Esophagus muscularis mucosa (tissue), 4 donors: ENCODE measurements around the gene PBXIP1. TPM values are rescaled to one million over a fixed set of nuclear protein-coding genes. Genes with fewer than 3 reads are reported as not detected.
"Not testable (repeated sequence)": the region's sequence is repeated elsewhere in the genome, so short reads cannot be mapped to it uniquely, and the experiment has no call there.

Experiments used
- DNase-seq: peaks from one replicate; pipeline ENCODE4 v3.0.0-alpha.2; 2017; ENCODE audit errors: extremely low spot score
- H3K27ac ChIP-seq, 4 donors: fragments of 200-600 bp; sonication (generic); replicated peaks in 1 of 4; 1 replicate in 3 of 4; 2 replicates in 1 of 4; pipeline ENCODE4 v1.5.1; 2016 to 2019; ENCODE audit warnings: mild to moderate bottlenecking in 1 of 4
- H3K27me3 ChIP-seq, 4 donors: fragments of 200-600 bp; sonication (generic); one replicate each; pipeline versions ENCODE4 v1.5.1 to v1.6.0; 2016 to 2019
- H3K36me3 ChIP-seq, 4 donors: fragments of 200-600 bp; sonication (generic); one replicate each; pipeline ENCODE4 v1.5.1; 2016 to 2019
- H3K4me1 ChIP-seq, 4 donors: fragments of 200-600 bp; sonication (generic); one replicate each; pipeline ENCODE4 v1.5.1; 2016 to 2019
- H3K4me3 ChIP-seq, 4 donors: fragments of 200-600 bp; sonication (generic); 1 replicate in 2 of 4; 2 replicates in 2 of 4; pipeline ENCODE4 v1.5.1; 2016 to 2019; ENCODE audit warnings: mild to moderate bottlenecking in 4 of 4, moderate library complexity in 1 of 4
- H3K9me3 ChIP-seq, 4 donors: fragments of 200-600 bp; sonication (generic); 1 replicate in 3 of 4; 2 replicates in 1 of 4; pipeline ENCODE4 v1.5.1; 2016 to 2019
- EP300 ChIP-seq: sonication (generic); formaldehyde crosslinking; IDR thresholded peaks from one replicate; pipeline ENCODE4 v1.6.1; 2017; ENCODE audit warnings: antibody characterized with exemption
- POLR2A ChIP-seq: fragments of 450-650 bp; IDR thresholded peaks from one replicate; pipeline ENCODE4 v1.6.1; 2017; ENCODE audit warnings: antibody characterized with exemption, moderate library complexity, mild to moderate bottlenecking, low read depth
- POLR2AphosphoS5 ChIP-seq, 2 donors: sonication (generic); formaldehyde crosslinking; IDR thresholded peaks; one replicate each; pipeline ENCODE4 v1.6.1; 2017; ENCODE audit warnings: antibody characterized with exemption in 2 of 2
- WGBS: methylation state at CpG from one replicate; pipeline ENCODE4 v1.1.5; 2018; 5-methylcytosine and 5-hydroxymethylcytosine counted together
- intact Hi-C: fragments of 100-400 bp; cut with DNase I; formaldehyde crosslinking; loops from one replicate; pipeline ENCODE4 v1.15.1; 2023
- total RNA-seq, 4 donors: library from RNA; depleted of rRNA; stranded (reverse); fragments of >200 nt; gene quantifications; one replicate each; pipeline versions ENCODE4 v1.1.0 to v1.2.1, GENCODE V29; 2016
- TF ChIP-seq, protein P1 (sequence below), 3 experiments: fragments of 200-600 bp in 2 of 3; fragments of 450-650 bp in 1 of 3; sonication (generic) in 2 of 3; IDR thresholded peaks; one replicate each; pipeline ENCODE4 v1.5.1; 2017 to 2019; ENCODE audit warnings: antibody characterized with exemption in 3 of 3, mild to moderate bottlenecking in 2 of 3, moderate library complexity in 1 of 3

Gene PBXIP1
- total RNA-seq, 4 donors from 2014 or later, result 192 to 309 (median 238) TPM

DNA sequence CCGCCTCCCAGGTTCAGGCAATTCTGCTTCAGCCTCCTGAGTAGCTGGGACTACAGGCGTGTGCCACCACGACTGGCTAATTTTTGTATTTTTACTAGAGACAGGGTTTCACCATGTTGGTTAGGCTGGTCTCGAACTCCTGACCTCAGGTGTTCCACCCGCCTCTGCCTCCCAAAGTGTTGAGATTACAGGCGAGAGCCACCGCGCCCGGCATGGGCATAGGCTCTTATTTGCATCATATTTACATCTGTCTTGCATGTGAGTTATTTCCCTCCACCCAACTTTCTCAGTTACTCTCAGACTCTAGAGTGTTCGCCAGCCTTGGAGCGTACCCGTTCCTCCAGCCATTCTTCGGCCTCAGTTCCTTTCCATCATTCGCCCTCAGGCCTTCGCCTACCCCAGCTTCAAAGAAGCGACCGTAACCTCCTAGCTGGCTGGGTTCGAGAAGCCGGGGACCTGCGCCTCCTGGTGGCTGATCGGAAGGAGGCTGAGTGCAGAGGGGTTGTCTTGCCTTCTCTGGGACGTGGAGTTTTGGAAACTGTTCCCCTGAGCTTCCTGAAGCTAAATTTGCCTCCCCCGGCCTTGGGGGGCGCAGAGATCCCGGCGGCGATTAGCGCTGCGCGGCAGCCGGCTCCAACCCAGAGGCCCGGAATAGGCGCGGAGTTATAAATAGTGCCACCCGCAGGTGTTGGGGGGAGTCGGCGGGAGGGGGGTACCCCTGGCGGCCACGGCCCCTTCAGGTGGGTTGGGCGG is 43.1 kb upstream of the PBXIP1 start:
- 24% methylated on average over 19 of the region's 40 CpGs for WGBS
- Histone ChIP-seq H3K27ac (peak overlapping the region; percentile 97 to 99 (median 98)), H3K9me3 (no peaks in the 10 kb centered on the region), H3K36me3 (no peaks in the 10 kb centered on the region), H3K4me1 (peaks cover 17 to 41% (median 36%) of the 10 kb centered on the region in 4 donors), H3K4me3 (peak overlapping the region; percentile 80 to 97 (median 92)), H3K27me3 (no peaks in the 10 kb centered on the region)
- intact Hi-C loops, result loop anchor here (5.0 kb wide), 1 partner anchor 37 kb away; the partner anchor contains the start of gene PYGO2
- TF ChIP-seq POLR2A (no peak), POLR2AphosphoS5 (IDR thresholded peaks at IDR 0.05) (peak; percentile 21 to 55), EP300 (no peak)
- TF ChIP-seq, protein P1, sequence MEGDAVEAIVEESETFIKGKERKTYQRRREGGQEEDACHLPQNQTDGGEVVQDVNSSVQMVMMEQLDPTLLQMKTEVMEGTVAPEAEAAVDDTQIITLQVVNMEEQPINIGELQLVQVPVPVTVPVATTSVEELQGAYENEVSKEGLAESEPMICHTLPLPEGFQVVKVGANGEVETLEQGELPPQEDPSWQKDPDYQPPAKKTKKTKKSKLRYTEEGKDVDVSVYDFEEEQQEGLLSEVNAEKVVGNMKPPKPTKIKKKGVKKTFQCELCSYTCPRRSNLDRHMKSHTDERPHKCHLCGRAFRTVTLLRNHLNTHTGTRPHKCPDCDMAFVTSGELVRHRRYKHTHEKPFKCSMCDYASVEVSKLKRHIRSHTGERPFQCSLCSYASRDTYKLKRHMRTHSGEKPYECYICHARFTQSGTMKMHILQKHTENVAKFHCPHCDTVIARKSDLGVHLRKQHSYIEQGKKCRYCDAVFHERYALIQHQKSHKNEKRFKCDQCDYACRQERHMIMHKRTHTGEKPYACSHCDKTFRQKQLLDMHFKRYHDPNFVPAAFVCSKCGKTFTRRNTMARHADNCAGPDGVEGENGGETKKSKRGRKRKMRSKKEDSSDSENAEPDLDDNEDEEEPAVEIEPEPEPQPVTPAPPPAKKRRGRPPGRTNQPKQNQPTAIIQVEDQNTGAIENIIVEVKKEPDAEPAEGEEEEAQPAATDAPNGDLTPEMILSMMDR (IDR thresholded peaks at IDR 0.05), result peak; percentile 67 to 85 (median 78)
- no peak for DNase-seq

GRCh38 chr1:154998201-154998780 is 42.4 kb upstream of the PBXIP1 start:
- no peak for DNase-seq
- Histone ChIP-seq H3K36me3 (peaks cover 0 to under 1% (median 0%) of the 10 kb centered on the region in 4 donors), H3K27me3 (no peaks in the 10 kb centered on the region), H3K27ac (peak overlapping the region in 3 of 4 donors; percentile 97 to 99 (median 98)), H3K9me3 (no peaks in the 10 kb centered on the region), H3K4me3 (no peak overlapping the region), H3K4me1 (peaks cover 17 to 36% (median 33%) of the 10 kb centered on the region in 4 donors)
- TF ChIP-seq EP300, result no peak
- TF ChIP-seq POLR2AphosphoS5 (IDR thresholded peaks at IDR 0.05), result no peak
- no peak for TF ChIP-seq POLR2A
- TF ChIP-seq, protein P1 (IDR thresholded peaks at IDR 0.05), result no peak
- intact Hi-C loops, result loop anchor here (5.0 kb wide), 1 partner anchor 36 kb away; the partner anchor contains the start of gene PYGO2
- 77% methylated on average over 12 of the region's 16 CpGs for WGBS

DNA sequence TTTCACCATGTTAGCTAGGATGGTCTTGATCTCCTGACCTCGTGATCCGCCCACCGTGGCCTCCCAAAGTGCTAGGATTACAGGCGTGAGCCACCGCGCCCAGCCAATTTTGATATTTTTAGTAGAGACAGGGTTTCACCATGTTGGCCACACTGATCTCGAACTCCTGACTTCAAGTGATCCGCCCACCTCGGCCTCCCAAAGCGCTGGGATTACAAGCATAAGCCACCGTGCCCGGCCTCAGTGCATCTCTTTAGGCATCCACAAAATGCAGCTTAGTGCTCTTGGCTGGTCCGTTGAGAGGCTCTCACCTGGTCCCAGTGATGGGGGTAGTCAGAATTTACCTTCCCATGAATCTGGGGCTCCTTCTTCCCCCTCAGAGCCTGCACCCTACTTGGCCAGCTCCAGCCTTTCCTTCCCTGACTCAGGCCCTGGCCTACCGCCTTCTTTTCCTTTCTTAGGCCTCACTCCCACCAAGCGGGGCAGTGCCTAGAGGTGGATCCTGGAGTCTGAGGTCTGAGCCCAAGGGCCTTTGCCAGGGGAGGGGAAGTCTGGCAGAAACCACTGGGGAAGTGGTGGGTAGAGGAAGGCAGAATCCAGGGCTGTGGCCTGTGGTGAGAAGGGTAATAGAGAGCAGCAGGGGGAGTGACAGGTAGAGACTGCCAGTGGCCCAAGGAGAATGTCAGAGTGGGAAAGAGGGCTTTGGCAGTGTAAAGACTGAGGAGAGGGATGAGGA is 41.2 kb upstream of the PBXIP1 start:
- Histone ChIP-seq H3K27me3 (no peaks in the 10 kb centered on the region), H3K27ac (no peak overlapping the region), H3K4me1 (peaks cover 17 to 36% (median 33%) of the 10 kb centered on the region in 4 donors), H3K9me3 (no peaks in the 10 kb centered on the region), H3K4me3 (no peak overlapping the region), H3K36me3 (peaks cover 0 to 12% (median 11%) of the 10 kb centered on the region in 4 donors)
- no peak for DNase-seq
- intact Hi-C loops, result loop anchor here (5.0 kb wide), 1 partner anchor 35 kb away; the partner anchor contains the start of gene PYGO2
- 81% methylated on average over 15 of the region's 15 CpGs for WGBS
- no peak for TF ChIP-seq EP300
- TF ChIP-seq, protein P1 (IDR thresholded peaks at IDR 0.05), result no peak
- no peak for TF ChIP-seq POLR2AphosphoS5 (IDR thresholded peaks at IDR 0.05)

DNA sequence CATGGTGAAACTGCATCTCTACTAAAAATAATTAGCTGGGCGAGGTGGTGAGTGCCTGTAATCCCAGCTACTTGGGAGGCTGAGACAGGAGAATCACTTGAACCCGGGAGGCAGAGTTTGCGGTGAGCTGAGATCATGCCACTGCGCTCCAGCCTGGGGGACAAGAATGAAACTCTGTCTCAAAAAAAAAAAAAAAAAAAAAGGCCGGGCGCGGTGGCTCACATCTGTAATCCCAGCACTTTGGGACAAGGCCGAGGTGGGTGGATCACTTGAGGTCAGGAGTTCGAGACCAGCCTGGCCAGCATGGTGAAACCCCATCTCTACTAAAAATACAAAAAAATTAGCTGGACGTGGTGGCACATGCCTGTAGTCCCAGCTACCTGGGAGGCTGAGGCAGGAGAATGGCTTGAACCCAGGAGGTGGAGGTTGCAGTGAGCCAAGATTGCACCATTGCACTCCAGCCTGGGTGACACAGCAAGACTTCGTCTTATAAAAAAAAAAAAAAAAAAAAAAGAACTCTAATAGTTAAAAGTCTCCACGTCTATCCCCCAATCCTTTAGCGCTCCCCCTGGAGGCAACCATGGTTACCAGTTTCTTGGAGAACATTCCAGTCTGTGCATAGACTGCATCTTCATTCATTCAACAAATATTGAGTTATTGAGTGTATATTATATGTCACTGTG is 39.5 kb upstream of the PBXIP1 start:
- H3K9me3 ChIP-seq, H3K4me3 ChIP-seq, H3K27ac ChIP-seq, H3K27me3 ChIP-seq, DNase-seq: not testable (repeated sequence)
- Histone ChIP-seq H3K4me1 (peaks cover 17 to 31% (median 30%) of the 10 kb centered on the region in 4 donors), H3K36me3 (peaks cover 2 to 27% (median 24%) of the 10 kb centered on the region in 4 donors)
- WGBS, result 62% methylated on average over 13 of the region's 13 CpGs
- intact Hi-C loops, result loop anchor here (5.0 kb wide), 1 partner anchor 33 kb away; the partner anchor contains the start of gene PYGO2
- TF ChIP-seq, protein P1 (IDR thresholded peaks at IDR 0.05), result peak; percentile 33 to 44 (median 43)
